Testis (tissue), 2 donors: ENCODE data around the gene GARS1.

Source experiments
- POLR2A ChIP-seq: fragments of 450-650 bp; IDR thresholded peaks from one replicate; pipeline ENCODE4 v1.6.1; 2017; ENCODE audit warnings: antibody characterized with exemption, mild to moderate bottlenecking, moderate library complexity
- TF ChIP-seq, protein P1 (sequence below), 3 experiments: fragments of 450-650 bp in 2 of 3; fragments of 200-600 bp in 1 of 3; sonication (generic) in 1 of 3; IDR thresholded peaks; one replicate each; pipeline ENCODE4 v1.5.1; 2016 to 2019; ENCODE audit warnings: antibody characterized with exemption in 3 of 3, mild to moderate bottlenecking in 2 of 3, moderate library complexity in 1 of 3

DNA sequence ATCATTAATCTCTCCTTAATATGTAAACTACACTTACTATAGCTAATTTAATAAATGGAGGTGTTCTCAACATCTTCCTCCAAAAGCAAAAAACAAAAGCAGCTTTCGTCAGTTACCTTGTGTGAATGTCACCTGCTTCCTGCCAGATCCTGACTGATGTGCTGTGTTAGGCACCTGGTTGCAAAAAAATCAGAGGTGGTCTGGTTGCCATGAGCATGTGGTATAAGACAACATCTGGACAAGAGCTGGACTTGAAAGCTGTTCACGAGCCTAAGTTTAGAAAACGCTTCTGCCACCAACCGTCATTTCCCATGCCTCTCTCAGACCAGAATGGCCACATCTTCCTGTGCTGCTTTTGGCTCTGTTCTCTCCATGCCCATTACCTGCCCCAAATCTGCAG lies 48.1 kb upstream of the GARS1 start:
- TF ChIP-seq, protein P1, sequence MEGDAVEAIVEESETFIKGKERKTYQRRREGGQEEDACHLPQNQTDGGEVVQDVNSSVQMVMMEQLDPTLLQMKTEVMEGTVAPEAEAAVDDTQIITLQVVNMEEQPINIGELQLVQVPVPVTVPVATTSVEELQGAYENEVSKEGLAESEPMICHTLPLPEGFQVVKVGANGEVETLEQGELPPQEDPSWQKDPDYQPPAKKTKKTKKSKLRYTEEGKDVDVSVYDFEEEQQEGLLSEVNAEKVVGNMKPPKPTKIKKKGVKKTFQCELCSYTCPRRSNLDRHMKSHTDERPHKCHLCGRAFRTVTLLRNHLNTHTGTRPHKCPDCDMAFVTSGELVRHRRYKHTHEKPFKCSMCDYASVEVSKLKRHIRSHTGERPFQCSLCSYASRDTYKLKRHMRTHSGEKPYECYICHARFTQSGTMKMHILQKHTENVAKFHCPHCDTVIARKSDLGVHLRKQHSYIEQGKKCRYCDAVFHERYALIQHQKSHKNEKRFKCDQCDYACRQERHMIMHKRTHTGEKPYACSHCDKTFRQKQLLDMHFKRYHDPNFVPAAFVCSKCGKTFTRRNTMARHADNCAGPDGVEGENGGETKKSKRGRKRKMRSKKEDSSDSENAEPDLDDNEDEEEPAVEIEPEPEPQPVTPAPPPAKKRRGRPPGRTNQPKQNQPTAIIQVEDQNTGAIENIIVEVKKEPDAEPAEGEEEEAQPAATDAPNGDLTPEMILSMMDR (IDR thresholded peaks at IDR 0.05) = no peak
- no peak for TF ChIP-seq POLR2A
